K562 (cell line): ENCODE results near the gene GBX1. TPM values are rescaled to one million over a fixed set of nuclear protein-coding genes. Genes with fewer than 3 reads are reported as not detected.

Experiments used
- ARID1B ChIP-seq: fragments of 450-650 bp; IDR thresholded peaks from 2 replicates; pipeline ENCODE4 v1.6.1; 2016; ENCODE audit warnings: antibody characterized with exemption, mild to moderate bottlenecking, inconsistent platforms
- ARID2 ChIP-seq: fragments of 450-650 bp; IDR thresholded peaks from 2 replicates; pipeline ENCODE4 v1.6.1; 2017; ENCODE audit warnings: antibody characterized with exemption, mild to moderate bottlenecking
- ATF7 ChIP-seq: fragments of 450-650 bp; IDR thresholded peaks from 2 replicates; pipeline ENCODE4 v1.7.1; 2014; ENCODE audit warnings: mild to moderate bottlenecking, moderate library complexity
- CAMTA2 ChIP-seq: fragments of 250-450 bp; sonication (Bioruptor Pico); conservative IDR thresholded peaks from 2 replicates; pipeline ENCODE4 v1.5.1; 2022
- DNMT1 ChIP-seq: fragments of 450-650 bp; IDR thresholded peaks from 2 replicates; pipeline ENCODE4 v1.6.1; 2016; ENCODE audit warnings: antibody characterized with exemption, mild to moderate bottlenecking
- HNRNPLL ChIP-seq: fragments of 200-400 bp; formaldehyde crosslinking; IDR thresholded peaks from 2 replicates; pipeline ENCODE4 v1.6.1; 2017; ENCODE audit warnings: low read length, low read depth, mild to moderate bottlenecking; ENCODE audit not compliant: poor library complexity, severe bottlenecking
- L3MBTL2 ChIP-seq: fragments of 450-650 bp; IDR thresholded peaks from 2 replicates; pipeline ENCODE4 v1.6.1; 2016; ENCODE audit warnings: mild to moderate bottlenecking, moderate library complexity
- LARP7 ChIP-seq: fragments of 450-650 bp; IDR thresholded peaks from 2 replicates; pipeline ENCODE4 v1.6.1; 2016
- LEF1 ChIP-seq: fragments of 450-650 bp; IDR thresholded peaks from 2 replicates; pipeline ENCODE4 v1.6.1; 2016; ENCODE audit warnings: mild to moderate bottlenecking
- MTA1 ChIP-seq: fragments of 450-650 bp; IDR thresholded peaks from 2 replicates; pipeline ENCODE4 v1.6.1; 2017; ENCODE audit warnings: borderline replicate concordance
- NFRKB ChIP-seq: fragments of 450-650 bp; IDR thresholded peaks from 2 replicates; pipeline ENCODE4 v1.6.1; 2016; ENCODE audit warnings: low read depth
- RBM14 ChIP-seq: fragments of 200-400 bp; formaldehyde crosslinking; IDR thresholded peaks from 2 replicates; pipeline ENCODE4 v1.6.1; 2018; ENCODE audit warnings: low read depth, mild to moderate bottlenecking, low read length, moderate library complexity, borderline replicate concordance; ENCODE audit not compliant: insufficient read depth
- RCOR1 ChIP-seq, 2 experiments: IDR thresholded peaks; 2 replicates each; pipeline ENCODE4 v1.6.1; 2012; ENCODE audit warnings: low read depth in 2 of 2, low read length in 2 of 2, borderline replicate concordance in 1 of 2, improper control_type of control experiment in 1 of 2
- SAFB2 ChIP-seq: fragments of 200-400 bp; formaldehyde crosslinking; IDR thresholded peaks from 2 replicates; pipeline ENCODE4 v1.6.1; 2018; ENCODE audit warnings: borderline replicate concordance, low read length, low read depth, moderate library complexity; ENCODE audit not compliant: severe bottlenecking
- SMARCC2 ChIP-seq: fragments of 450-650 bp; IDR thresholded peaks from 2 replicates; pipeline ENCODE4 v1.6.1; 2017; ENCODE audit warnings: antibody characterized with exemption, moderate library complexity, mild to moderate bottlenecking, low read depth
- SNIP1 ChIP-seq: fragments of 450-650 bp; IDR thresholded peaks from 2 replicates; pipeline ENCODE4 v1.7.1; 2017; ENCODE audit warnings: low read depth, mild to moderate bottlenecking
- SRSF9 ChIP-seq: fragments of 200-400 bp; formaldehyde crosslinking; IDR thresholded peaks from 2 replicates; pipeline ENCODE4 v1.6.1; 2017; ENCODE audit warnings: low read depth, low read length, borderline replicate concordance
- YY1 ChIP-seq, 3 experiments: IDR thresholded peaks; 2 replicates each; pipeline ENCODE4 v1.6.1; 2011; ENCODE audit warnings: low read length in 2 of 3, mild to moderate bottlenecking in 2 of 3, moderate library complexity in 2 of 3, borderline replicate concordance in 1 of 3, control low read depth in 1 of 3, low read depth in 1 of 3; ENCODE audit not compliant: insufficient read depth in 3 of 3, insufficient replicate concordance in 2 of 3, control insufficient read depth in 1 of 3, insufficient read length in 1 of 3; ENCODE audit errors: extremely low read depth in 1 of 3
- ZNF124 ChIP-seq: sonication (generic); formaldehyde crosslinking; IDR thresholded peaks from 2 replicates; pipeline ENCODE4 v1.8.1; 2022; ENCODE audit warnings: missing genetic modification reagents
- polyA plus RNA-seq, 8 experiments: library from polyadenylated mRNA; depleted of rRNA in 4 of 8; stranded (reverse) in 5 of 8; unstranded in 3 of 8; fragments of >200 nt; fragmentation: Nextera tagmentation in 2 of 8; fragmentation: Illumina TruSeq in 1 of 8; extraction: Ambion mirVana in 2 of 8; extraction: Trizol in 1 of 8; gene quantifications; 2 replicates each; pipeline versions ENCODE4 v1.2.1 to v1.2.3, GENCODE V29; 2011 to 2014; ENCODE audit warnings: inconsistent platforms in 1 of 8, missing spikeins in 1 of 8
- total RNA-seq, 7 experiments: library from RNA; depleted of rRNA in 6 of 7; stranded (reverse); fragments of >200 nt in 6 of 7; fragmentation: Illumina TruSeq in 2 of 7; extraction: Trizol in 2 of 7; gene quantifications; 2 replicates each; pipeline versions ENCODE4 v1.2.1 to v1.2.3, GENCODE V29; 2011 to 2021; ENCODE audit warnings: low replicate concordance in 1 of 7
- TF ChIP-seq, protein P1 (sequence below), 2 experiments: IDR thresholded peaks; 2 replicates each; pipeline ENCODE4 v1.6.1; 2012; ENCODE audit warnings: improper control_type of control experiment in 2 of 2, low read depth in 2 of 2, low read length in 2 of 2, borderline replicate concordance in 1 of 2
- TF ChIP-seq, protein P2 (sequence below): conservative IDR thresholded peaks from 2 replicates; pipeline ENCODE4 v1.6.1; 2011; ENCODE audit warnings: low read depth, mild to moderate bottlenecking, low read length; ENCODE audit not compliant: control insufficient read depth
- TF ChIP-seq, protein P3 (sequence below): fragments of 450-650 bp; formaldehyde crosslinking; IDR thresholded peaks from 2 replicates; pipeline ENCODE4 v1.4.0; 2020; ENCODE audit warnings: mild to moderate bottlenecking, mixed read lengths

The GBX1 gene
- total and polyA plus RNA-seq, 9 of the 15 experiments (the other 6 are each of a cell fraction or from before 2014, with no cell fraction given), result not detected

DNA sequence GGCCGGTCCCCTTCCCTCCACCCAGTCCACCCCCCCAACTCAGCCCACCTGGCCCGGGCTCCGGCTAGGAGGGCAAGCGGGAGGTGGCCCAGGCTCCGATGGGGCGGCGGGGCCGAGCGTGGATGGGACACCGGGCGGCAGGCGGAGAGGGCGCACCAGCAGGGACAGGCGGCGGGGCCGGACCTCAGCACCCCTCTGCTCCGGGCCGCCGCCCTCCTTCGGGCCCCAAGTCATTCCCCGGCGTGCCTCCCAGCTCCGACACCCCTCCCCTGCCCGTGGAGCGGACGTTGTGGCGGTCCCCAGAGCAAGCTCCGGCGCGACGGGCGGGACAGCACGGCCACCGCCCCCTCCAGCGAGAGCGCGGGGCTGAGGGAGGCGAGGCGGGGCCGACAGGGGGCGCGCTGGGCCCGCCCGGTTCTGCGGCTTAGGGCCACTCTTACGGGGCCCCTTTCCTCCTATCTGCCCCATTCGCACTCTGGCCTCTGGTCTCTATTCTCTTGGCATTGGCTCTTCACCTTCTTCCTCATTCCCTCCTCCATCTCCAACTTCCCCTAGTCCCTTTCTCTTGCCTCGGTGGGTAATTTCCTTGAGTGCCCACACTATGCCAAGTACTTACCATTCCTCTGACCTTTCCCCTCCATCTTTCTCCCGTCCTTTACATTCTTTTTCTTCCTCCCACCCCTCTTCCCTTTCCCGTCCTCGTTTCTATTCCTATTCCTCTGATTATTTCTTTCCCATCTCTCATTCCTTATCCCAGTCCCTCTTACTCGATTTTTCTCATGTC is 701 bp upstream of the GBX1 start (continued):
- peak; percentile 53; the same call in 1 of the 2 replicates for TF ChIP-seq RBM14
- TF ChIP-seq, protein P1, sequence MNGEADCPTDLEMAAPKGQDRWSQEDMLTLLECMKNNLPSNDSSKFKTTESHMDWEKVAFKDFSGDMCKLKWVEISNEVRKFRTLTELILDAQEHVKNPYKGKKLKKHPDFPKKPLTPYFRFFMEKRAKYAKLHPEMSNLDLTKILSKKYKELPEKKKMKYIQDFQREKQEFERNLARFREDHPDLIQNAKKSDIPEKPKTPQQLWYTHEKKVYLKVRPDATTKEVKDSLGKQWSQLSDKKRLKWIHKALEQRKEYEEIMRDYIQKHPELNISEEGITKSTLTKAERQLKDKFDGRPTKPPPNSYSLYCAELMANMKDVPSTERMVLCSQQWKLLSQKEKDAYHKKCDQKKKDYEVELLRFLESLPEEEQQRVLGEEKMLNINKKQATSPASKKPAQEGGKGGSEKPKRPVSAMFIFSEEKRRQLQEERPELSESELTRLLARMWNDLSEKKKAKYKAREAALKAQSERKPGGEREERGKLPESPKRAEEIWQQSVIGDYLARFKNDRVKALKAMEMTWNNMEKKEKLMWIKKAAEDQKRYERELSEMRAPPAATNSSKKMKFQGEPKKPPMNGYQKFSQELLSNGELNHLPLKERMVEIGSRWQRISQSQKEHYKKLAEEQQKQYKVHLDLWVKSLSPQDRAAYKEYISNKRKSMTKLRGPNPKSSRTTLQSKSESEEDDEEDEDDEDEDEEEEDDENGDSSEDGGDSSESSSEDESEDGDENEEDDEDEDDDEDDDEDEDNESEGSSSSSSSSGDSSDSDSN (IDR thresholded peaks at IDR 0.05; ENCODE audit: borderline replicate concordance in 1 of 2, low read depth in 2 of 2, low read length in 2 of 2), result peak in 1 of 2 experiments; percentile 75; a peak in 2 of 4 replicates
- peak; percentile 23 for TF ChIP-seq HNRNPLL
- TF ChIP-seq CAMTA2, result no peak
- TF ChIP-seq, protein P2, sequence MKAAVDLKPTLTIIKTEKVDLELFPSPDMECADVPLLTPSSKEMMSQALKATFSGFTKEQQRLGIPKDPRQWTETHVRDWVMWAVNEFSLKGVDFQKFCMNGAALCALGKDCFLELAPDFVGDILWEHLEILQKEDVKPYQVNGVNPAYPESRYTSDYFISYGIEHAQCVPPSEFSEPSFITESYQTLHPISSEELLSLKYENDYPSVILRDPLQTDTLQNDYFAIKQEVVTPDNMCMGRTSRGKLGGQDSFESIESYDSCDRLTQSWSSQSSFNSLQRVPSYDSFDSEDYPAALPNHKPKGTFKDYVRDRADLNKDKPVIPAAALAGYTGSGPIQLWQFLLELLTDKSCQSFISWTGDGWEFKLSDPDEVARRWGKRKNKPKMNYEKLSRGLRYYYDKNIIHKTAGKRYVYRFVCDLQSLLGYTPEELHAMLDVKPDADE, result 0 out of 2 replicates have a peak, but pooled peaks have one; percentile 46
- no peak for TF ChIP-seq SNIP1
- peak in 1 of 2 experiments; percentile 53; a peak in 1 of 4 replicates for TF ChIP-seq RCOR1 (IDR thresholded peaks at IDR 0.05; ENCODE audit: borderline replicate concordance in 1 of 2, low read depth in 2 of 2, low read length in 2 of 2)
- TF ChIP-seq ARID2, result peak; percentile 73; the same call in 1 of the 2 replicates
- TF ChIP-seq LARP7, result peak; percentile 95; the same call in 1 of the 2 replicates
- TF ChIP-seq LEF1, result peak; percentile 52; the same call in 1 of the 2 replicates
- no peak for TF ChIP-seq SRSF9
- TF ChIP-seq DNMT1, result peak; percentile 73; the same call in 1 of the 2 replicates
- TF ChIP-seq SMARCC2, result no peak
- TF ChIP-seq MTA1, result peak; percentile 82; the same call in 1 of the 2 replicates
- TF ChIP-seq, protein P3, sequence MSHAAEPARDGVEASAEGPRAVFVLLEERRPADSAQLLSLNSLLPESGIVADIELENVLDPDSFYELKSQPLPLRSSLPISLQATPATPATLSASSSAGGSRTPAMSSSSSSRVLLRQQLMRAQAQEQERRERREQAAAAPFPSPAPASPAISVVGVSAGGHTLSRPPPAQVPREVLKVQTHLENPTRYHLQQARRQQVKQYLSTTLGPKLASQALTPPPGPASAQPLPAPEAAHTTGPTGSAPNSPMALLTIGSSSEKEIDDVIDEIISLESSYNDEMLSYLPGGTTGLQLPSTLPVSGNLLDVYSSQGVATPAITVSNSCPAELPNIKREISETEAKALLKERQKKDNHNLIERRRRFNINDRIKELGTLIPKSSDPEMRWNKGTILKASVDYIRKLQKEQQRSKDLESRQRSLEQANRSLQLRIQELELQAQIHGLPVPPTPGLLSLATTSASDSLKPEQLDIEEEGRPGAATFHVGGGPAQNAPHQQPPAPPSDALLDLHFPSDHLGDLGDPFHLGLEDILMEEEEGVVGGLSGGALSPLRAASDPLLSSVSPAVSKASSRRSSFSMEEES (CRISPR knock-in tag), result no peak
- TF ChIP-seq YY1 (IDR thresholded peaks at IDR 0.05; ENCODE audit: borderline replicate concordance in 1 of 3, control insufficient read depth in 1 of 3, extremely low read depth in 1 of 3, insufficient read depth in 3 of 3, insufficient read length in 1 of 3, insufficient replicate concordance in 2 of 3, low read depth in 1 of 3, low read length in 2 of 3), result peak in 1 of 3 experiments; percentile 51
- 0 out of 2 replicates have a peak, but pooled peaks have one; percentile 28 for TF ChIP-seq ZNF124 (CRISPR knock-in tag)
- peak; percentile 50; the same call in 1 of the 2 replicates for TF ChIP-seq ARID1B
- peak; percentile 25; the same call in 1 of the 2 replicates for TF ChIP-seq NFRKB
- TF ChIP-seq L3MBTL2, result peak; percentile 37; the same call in 1 of the 2 replicates
- no peak for TF ChIP-seq SAFB2
- TF ChIP-seq ATF7, result 0 out of 2 replicates have a peak, but pooled peaks have one; percentile 18
